GM12878 (cell line): ENCODE measurements around the gene SERTM2.

Experiments used
- JUNB ChIP-seq: IDR thresholded peaks from 2 replicates; pipeline ENCODE4 v1.6.1; 2016; ENCODE audit warnings: antibody characterized with exemption, mild to moderate bottlenecking
- TF ChIP-seq, protein P1 (sequence below): fragments of 450-650 bp; IDR thresholded peaks from 2 replicates; pipeline ENCODE4 v1.6.1; 2017; ENCODE audit warnings: mild to moderate bottlenecking

DNA sequence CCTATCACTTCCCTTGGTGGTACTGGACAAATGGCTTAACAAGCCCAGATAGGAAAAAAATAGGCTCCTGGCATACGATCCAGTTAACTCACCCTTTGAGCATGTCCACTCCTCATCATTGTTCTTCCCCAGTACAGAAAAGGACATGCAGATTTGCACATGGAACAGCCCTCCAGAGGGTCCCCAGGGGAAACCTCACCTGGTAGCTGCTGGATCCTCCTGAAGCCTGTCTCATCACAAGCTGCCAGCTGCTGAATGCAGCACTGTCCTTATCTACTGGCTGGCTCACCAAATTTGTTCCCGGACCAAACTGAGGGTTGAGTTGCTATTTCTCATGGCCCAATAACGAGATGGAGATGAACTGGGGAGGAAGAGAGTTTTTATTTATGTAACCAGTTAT lies 49.4 kb downstream of the SERTM2 start:
- TF ChIP-seq JUNB = no peak
- TF ChIP-seq, protein P1, sequence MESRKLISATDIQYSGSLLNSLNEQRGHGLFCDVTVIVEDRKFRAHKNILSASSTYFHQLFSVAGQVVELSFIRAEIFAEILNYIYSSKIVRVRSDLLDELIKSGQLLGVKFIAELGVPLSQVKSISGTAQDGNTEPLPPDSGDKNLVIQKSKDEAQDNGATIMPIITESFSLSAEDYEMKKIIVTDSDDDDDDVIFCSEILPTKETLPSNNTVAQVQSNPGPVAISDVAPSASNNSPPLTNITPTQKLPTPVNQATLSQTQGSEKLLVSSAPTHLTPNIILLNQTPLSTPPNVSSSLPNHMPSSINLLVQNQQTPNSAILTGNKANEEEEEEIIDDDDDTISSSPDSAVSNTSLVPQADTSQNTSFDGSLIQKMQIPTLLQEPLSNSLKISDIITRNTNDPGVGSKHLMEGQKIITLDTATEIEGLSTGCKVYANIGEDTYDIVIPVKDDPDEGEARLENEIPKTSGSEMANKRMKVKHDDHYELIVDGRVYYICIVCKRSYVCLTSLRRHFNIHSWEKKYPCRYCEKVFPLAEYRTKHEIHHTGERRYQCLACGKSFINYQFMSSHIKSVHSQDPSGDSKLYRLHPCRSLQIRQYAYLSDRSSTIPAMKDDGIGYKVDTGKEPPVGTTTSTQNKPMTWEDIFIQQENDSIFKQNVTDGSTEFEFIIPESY = no peak
